HepG2 (cell line): ENCODE results near the gene OLR1. TPM values are rescaled to one million over a fixed set of nuclear protein-coding genes. Genes with fewer than 3 reads are reported as not detected.
"Not testable (repeated sequence)": the region's sequence is repeated elsewhere in the genome, so short reads cannot be mapped to it uniquely, and the experiment has no call there.

ENCODE experiments used
- ATAC-seq: fragments of 200-7000 bp; cut with Tn5 transposase; 3 replicates; pipeline ENCODE4 v1.9.1; 2020; ENCODE audit warnings: mild to moderate bottlenecking, moderate library complexity
- BruUV-seq: library from RNA; stranded (reverse); fragments of 400-500 nt; replicated peaks from 2 replicates; lab custom pipeline; 2021; lab: Mats Ljungman, UMichigan
- CTCF ChIA-PET: fragments of 300-600 bp; formaldehyde crosslinking; extraction: SDS; loops from one replicate; lab custom pipeline; 2021; ENCODE audit warnings: low total read pairs, inconsistent platforms, low intra/inter-chr PET ratio; lab: Yijun Ruan, JAX
- POLR2A ChIA-PET: fragments of 350-600 bp; sonication (Branson Sonifier 250); formaldehyde crosslinking; loops from one replicate; lab custom pipeline; 2020; ENCODE audit warnings: antibody characterized with exemption, inconsistent platforms; lab: Yijun Ruan, JAX
- DNase-seq: peaks from one replicate; pipeline ENCODE4 v3.0.0-alpha.2; 2015; ENCODE audit warnings: low spot score
- FAIRE-seq: peaks from 3 replicates; lab custom pipeline; 2011; peaks lifted over from hg19 to GRCh38; lab: Jason Lieb, UNC
- H2AFZ ChIP-seq: one replicate; pipeline ENCODE4 v1.6.1; 2011; ENCODE audit warnings: low read length, inconsistent platforms
- H3K27ac ChIP-seq: fragments of 300-600 bp; 3 replicates; pipeline ENCODE4 v1.8.0; 2011; ENCODE audit warnings: mixed run types, mild to moderate bottlenecking, mixed read lengths, low read length, inconsistent platforms; ENCODE audit not compliant: insufficient read depth; ENCODE audit errors: extremely low read length
- H3K27me3 ChIP-seq, 2 experiments: fragments of 200-600 bp in 1 of 2; 2 replicates in 1 of 2; 3 replicates in 1 of 2; pipeline versions ENCODE4 v1.6.0 to v1.8.0; 2011; ENCODE audit warnings: low read length in 2 of 2, mild to moderate bottlenecking in 2 of 2, moderate library complexity in 2 of 2, inconsistent platforms in 1 of 2; ENCODE audit not compliant: insufficient read depth in 2 of 2, control insufficient read depth in 1 of 2
- H3K36me3 ChIP-seq, 2 experiments: fragments of 200-600 bp in 1 of 2; replicated peaks in 1 of 2; 2 replicates in 1 of 2; 3 replicates in 1 of 2; pipeline versions ENCODE4 v1.5.1 to v1.8.0; 2011; ENCODE audit warnings: low read length in 2 of 2, inconsistent platforms in 1 of 2; ENCODE audit not compliant: insufficient read depth in 2 of 2, control insufficient read depth in 1 of 2
- H3K4me1 ChIP-seq: 2 replicates; pipeline ENCODE4 v1.5.1; 2012; ENCODE audit warnings: low read length, inconsistent platforms; ENCODE audit not compliant: insufficient read depth
- H3K4me2 ChIP-seq: 2 replicates; pipeline ENCODE4 v1.6.0; 2011; ENCODE audit warnings: low read depth, low read length, inconsistent platforms
- H3K4me3 ChIP-seq, 3 experiments: fragments of 200-600 bp in 1 of 3; sonication (generic), shearing (Covaris generic) in 1 of 3; replicated peaks in 1 of 3; 2 replicates each; pipeline ENCODE4 v1.5.1; 2011 to 2016; ENCODE audit warnings: low read length in 3 of 3, inconsistent platforms in 2 of 3, low read depth in 2 of 3, mild to moderate bottlenecking in 2 of 3, control low read depth in 1 of 3, mixed read lengths in 1 of 3; ENCODE audit not compliant: insufficient read depth in 1 of 3
- H3K79me2 ChIP-seq: one replicate; pipeline ENCODE4 v1.6.1; 2011; ENCODE audit warnings: low read length, inconsistent platforms; ENCODE audit not compliant: insufficient read depth
- H3K9ac ChIP-seq: 2 replicates; pipeline ENCODE4 v1.6.0; 2011; ENCODE audit warnings: mild to moderate bottlenecking, low read depth, low read length, inconsistent platforms; ENCODE audit not compliant: insufficient read depth
- H3K9me3 ChIP-seq: 2 replicates; pipeline ENCODE4 v1.5.1; 2012; ENCODE audit warnings: mild to moderate bottlenecking, low read length
- H4K20me1 ChIP-seq: 2 replicates; pipeline ENCODE4 v1.6.0; 2011; ENCODE audit warnings: inconsistent platforms, mild to moderate bottlenecking, low read length, moderate library complexity; ENCODE audit not compliant: insufficient read depth
- DRAP1 ChIP-seq: IDR thresholded peaks from 2 replicates; pipeline ENCODE4 v1.6.1; 2016; ENCODE audit warnings: missing genetic modification reagents, missing compliant biosample characterization
- FOXO1 ChIP-seq: sonication (generic); formaldehyde crosslinking; IDR thresholded peaks from 2 replicates; pipeline ENCODE4 v1.4.0; 2020; ENCODE audit warnings: missing genetic modification reagents
- KLF9 ChIP-seq: IDR thresholded peaks from 2 replicates; pipeline ENCODE4 v1.6.1; 2016; ENCODE audit warnings: low read depth
- MAFK ChIP-seq, 2 experiments: IDR thresholded peaks in 1 of 2; conservative IDR thresholded peaks in 1 of 2; 2 replicates each; pipeline ENCODE4 v1.6.1; 2011; ENCODE audit warnings: improper control_type of control experiment in 2 of 2, low read length in 2 of 2
- REXO4 ChIP-seq: sonication (generic); formaldehyde crosslinking; IDR thresholded peaks from 2 replicates; pipeline ENCODE4 v1.8.0; 2022; ENCODE audit warnings: missing genetic modification reagents, mild to moderate bottlenecking, borderline replicate concordance
- SOX6 ChIP-seq, 2 experiments: fragments of 450-650 bp in 1 of 2; sonication (generic) in 1 of 2; formaldehyde crosslinking in 1 of 2; IDR thresholded peaks; 2 replicates each; pipeline versions ENCODE4 v1.4.0 to v1.6.1; 2017 to 2020; ENCODE audit warnings: antibody characterized with exemption in 1 of 2, mild to moderate bottlenecking in 1 of 2, missing genetic modification reagents in 1 of 2
- ZNF672 ChIP-seq: sonication (generic); formaldehyde crosslinking; IDR thresholded peaks from 2 replicates; pipeline ENCODE4 v1.8.1; 2022; ENCODE audit warnings: missing genetic modification reagents
- WGBS: methylation state at CpG from one replicate; pipeline ENCODE4 v1.1.6; 2017; ENCODE audit warnings: low lambda C conversion rate; 5-methylcytosine and 5-hydroxymethylcytosine counted together
- in situ Hi-C: cut with HindIII; loops from 2 replicates; pipeline ENCODE4 v1.10.0; 2017; ENCODE audit warnings: low pct_unique_long_range_greater_than_20kb; ENCODE audit not compliant: extremely low pct_ligation_motif_present
- intact Hi-C: fragments of 100-400 bp; cut with micrococcal nuclease; formaldehyde crosslinking; loops from one replicate; pipeline ENCODE4 v1.10.0; 2022; ENCODE audit not compliant: unreplicated experiment
- polyA plus RNA-seq, 8 experiments: library from polyadenylated mRNA; depleted of rRNA in 3 of 8; stranded (reverse) in 7 of 8; unstranded in 1 of 8; fragments of >200 nt; fragmentation: Illumina TruSeq in 4 of 8; extraction: Trizol in 4 of 8; gene quantifications; 2 replicates each; pipeline versions ENCODE4 v1.2.1 to v1.2.3, GENCODE V29; 2011 to 2016; ENCODE audit warnings: low read depth in 4 of 8, missing spikeins in 1 of 8, mixed read lengths in 1 of 8; ENCODE audit not compliant: insufficient read depth in 1 of 8
- total RNA-seq, 5 experiments: library from RNA; depleted of rRNA; stranded (reverse); fragments of >200 nt; fragmentation: Illumina TruSeq; extraction: Trizol; gene quantifications; 2 replicates each; pipeline ENCODE4 v1.2.3, GENCODE V29; 2016; ENCODE audit warnings: low read depth in 1 of 5
- TF ChIP-seq, protein P1 (sequence below): sonication (generic); formaldehyde crosslinking; IDR thresholded peaks from 2 replicates; pipeline ENCODE4 v1.4.0; 2020; ENCODE audit warnings: missing genetic modification reagents, borderline replicate concordance

Gene OLR1
- total and polyA plus RNA-seq, 2 of the 13 experiments (the other 11 are each of a cell fraction or from before 2014, with no cell fraction given) = not detected

DNA sequence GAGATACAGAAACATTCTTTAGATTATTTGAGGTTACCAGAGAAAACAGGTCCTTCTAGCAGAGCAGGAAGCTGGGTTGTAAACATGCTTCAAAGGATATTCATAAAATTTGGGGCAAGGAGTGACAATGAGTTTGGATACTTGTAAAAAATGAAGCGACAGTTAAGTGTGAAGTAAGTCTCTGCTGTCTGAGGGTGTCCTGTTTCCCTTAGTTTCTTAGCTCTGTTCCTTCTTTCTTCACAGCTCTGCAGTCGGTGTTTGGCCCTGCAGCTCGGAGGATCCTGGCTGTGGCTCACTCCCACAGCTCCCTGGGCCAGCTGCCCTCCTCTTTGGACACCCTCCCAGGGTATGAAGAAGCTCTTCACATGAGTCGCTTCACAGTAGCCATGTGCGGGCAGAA is 17.7 kb upstream of the OLR1 start (continued):
- TF ChIP-seq, protein P1, sequence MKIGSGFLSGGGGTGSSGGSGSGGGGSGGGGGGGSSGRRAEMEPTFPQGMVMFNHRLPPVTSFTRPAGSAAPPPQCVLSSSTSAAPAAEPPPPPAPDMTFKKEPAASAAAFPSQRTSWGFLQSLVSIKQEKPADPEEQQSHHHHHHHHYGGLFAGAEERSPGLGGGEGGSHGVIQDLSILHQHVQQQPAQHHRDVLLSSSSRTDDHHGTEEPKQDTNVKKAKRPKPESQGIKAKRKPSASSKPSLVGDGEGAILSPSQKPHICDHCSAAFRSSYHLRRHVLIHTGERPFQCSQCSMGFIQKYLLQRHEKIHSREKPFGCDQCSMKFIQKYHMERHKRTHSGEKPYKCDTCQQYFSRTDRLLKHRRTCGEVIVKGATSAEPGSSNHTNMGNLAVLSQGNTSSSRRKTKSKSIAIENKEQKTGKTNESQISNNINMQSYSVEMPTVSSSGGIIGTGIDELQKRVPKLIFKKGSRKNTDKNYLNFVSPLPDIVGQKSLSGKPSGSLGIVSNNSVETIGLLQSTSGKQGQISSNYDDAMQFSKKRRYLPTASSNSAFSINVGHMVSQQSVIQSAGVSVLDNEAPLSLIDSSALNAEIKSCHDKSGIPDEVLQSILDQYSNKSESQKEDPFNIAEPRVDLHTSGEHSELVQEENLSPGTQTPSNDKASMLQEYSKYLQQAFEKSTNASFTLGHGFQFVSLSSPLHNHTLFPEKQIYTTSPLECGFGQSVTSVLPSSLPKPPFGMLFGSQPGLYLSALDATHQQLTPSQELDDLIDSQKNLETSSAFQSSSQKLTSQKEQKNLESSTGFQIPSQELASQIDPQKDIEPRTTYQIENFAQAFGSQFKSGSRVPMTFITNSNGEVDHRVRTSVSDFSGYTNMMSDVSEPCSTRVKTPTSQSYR (CRISPR knock-in tag) = no peak
- TF ChIP-seq ZNF672 (CRISPR knock-in tag) (no peak), KLF9 (CRISPR knock-in tag) (no peak), REXO4 (CRISPR knock-in tag) (no peak), MAFK (conservative IDR thresholded peaks at IDR 0.05 in 1 of 2, IDR thresholded peaks at IDR 0.05 in 1 of 2; ENCODE audit: low read length in 2 of 2) (no peak), FOXO1 (CRISPR knock-in tag) (no peak), SOX6 (IDR thresholded peaks at IDR 0.05) (no peak), SOX6 (CRISPR knock-in tag; IDR thresholded peaks at IDR 0.05) (no peak), DRAP1 (CRISPR knock-in tag) (no peak)

- intact Hi-C loops = not testable (repeated sequence)
Observed at GRCh38 chr12:10186958-10187357, 15.0 kb upstream of the OLR1 start.

More at GRCh38 chr12:10186958-10187357, 15.0 kb upstream of the OLR1 start:
- H3K4me3 ChIP-seq, DNase-seq, FAIRE-seq, ATAC-seq, H3K4me2 ChIP-seq, H2AFZ ChIP-seq, POLR2A ChIA-PET, H4K20me1 ChIP-seq, H3K27ac ChIP-seq, H3K9me3 ChIP-seq, H3K79me2 ChIP-seq, in situ Hi-C loops, H3K9ac ChIP-seq, H3K27me3 ChIP-seq, BruUV-seq, H3K4me1 ChIP-seq, H3K36me3 ChIP-seq: not testable (repeated sequence)
- WGBS = 60% methylated on average over 6 of the region's 6 CpGs
- CTCF ChIA-PET = interaction anchor here (1.1 kb wide), 1 partner anchor 34 kb away, joined by 3 read pairs; no protein-coding TSS in a partner anchor
